Measurements from ENCODE around the gene MRPL48. TPM values are rescaled to one million over a fixed set of nuclear protein-coding genes. Genes with fewer than 3 reads are reported as not detected.

The MRPL48 gene
- total and polyA plus RNA-seq, 2 donors (not counting 1 experiment from before 2014, with no cell fraction given), result 19.1 to 28.3 TPM

DNA sequence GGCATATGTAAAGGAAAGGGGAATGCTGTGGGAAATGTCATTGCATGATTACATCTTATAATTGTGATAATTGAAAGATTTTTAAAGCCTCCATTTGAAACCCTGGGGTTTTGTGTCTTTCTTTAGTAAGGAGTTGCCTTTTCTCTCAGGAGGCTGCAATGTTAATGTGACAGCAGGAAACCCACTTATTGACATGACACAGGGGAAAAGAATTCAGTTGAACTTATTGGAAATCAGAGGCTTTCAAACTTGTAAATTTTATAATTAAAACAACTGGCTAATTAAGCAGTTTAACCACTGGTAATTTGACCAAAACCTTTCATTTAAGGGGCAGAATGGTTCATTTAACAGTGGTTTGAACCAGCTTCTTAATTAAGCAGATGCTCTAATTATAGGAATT, 31.2 kb downstream of the MRPL48 start:
- POLR2A ChIA-PET, result no interaction called here
- Histone ChIP-seq H3K4me2 (replicated peaks; ENCODE audit: low read depth, low read length, poor library complexity, severe bottlenecking) (no peak overlapping the region), H3K4me1 (ENCODE audit: control insufficient read depth in 2 of 2, insufficient read depth in 2 of 2, low read length in 2 of 2) (no peaks in the 10 kb centered on the region), H3K27me3 (replicated peaks in 1 of 4; ENCODE audit: control extremely low read depth in 1 of 4, control insufficient read depth in 3 of 4, insufficient read depth in 4 of 4, low read length in 3 of 4) (no peaks in the 10 kb centered on the region), H3K9ac (ENCODE audit: low read length) (no peak overlapping the region), H4K20me1 (ENCODE audit: control insufficient read depth, insufficient read depth, low read length, poor library complexity, severe bottlenecking) (no peaks in the 10 kb centered on the region), H3K27ac (ENCODE audit: low read length in 2 of 2) (no peak overlapping the region), H3K36me3 (replicated peaks in 1 of 2; ENCODE audit: control extremely low read depth in 1 of 2, control insufficient read depth in 1 of 2, extremely low read depth in 1 of 2, insufficient read depth in 2 of 2, low read length in 1 of 2) (peaks cover 0 to 3% of the 10 kb centered on the region in 2 experiments), H3K9me3 (ENCODE audit: control extremely low read depth in 1 of 3, control insufficient read depth in 2 of 3, insufficient read depth in 1 of 3, low read length in 2 of 3) (no peaks in the 10 kb centered on the region), H2AFZ (ENCODE audit: insufficient read depth, low read depth, low read length, poor library complexity, severe bottlenecking) (no peak overlapping the region), H3K4me3 (ENCODE audit: control extremely low read depth in 1 of 5, extremely low read depth in 1 of 5, insufficient read depth in 1 of 5, low read depth in 2 of 5, low read length in 4 of 5) (no peak overlapping the region), H3K79me2 (ENCODE audit: control insufficient read depth, insufficient read depth, low read length) (no peaks in the 10 kb centered on the region)
- intact Hi-C loops (cut with micrococcal nuclease), result no loop called here
- ATAC-seq (ENCODE audit: low read depth) (no peak), DNase-seq (no peak)
- CTCF ChIA-PET, result no interaction called here
- no peak overlapping the region for H3K27ac Mint-ChIP-seq
- H3K4me1 Mint-ChIP-seq, result no peaks in the 10 kb centered on the region
- no peaks in the 10 kb centered on the region for H3K9me3 Mint-ChIP-seq (ENCODE audit: insufficient read depth)
- H3K4me3 Mint-ChIP-seq, result no peak overlapping the region
- no peak for TF ChIP-seq EZH2 (IDR thresholded peaks at IDR 0.05; ENCODE audit: borderline replicate concordance, insufficient read depth, low read depth, low read length, poor library complexity, severe bottlenecking)
- TF ChIP-seq, protein P1, sequence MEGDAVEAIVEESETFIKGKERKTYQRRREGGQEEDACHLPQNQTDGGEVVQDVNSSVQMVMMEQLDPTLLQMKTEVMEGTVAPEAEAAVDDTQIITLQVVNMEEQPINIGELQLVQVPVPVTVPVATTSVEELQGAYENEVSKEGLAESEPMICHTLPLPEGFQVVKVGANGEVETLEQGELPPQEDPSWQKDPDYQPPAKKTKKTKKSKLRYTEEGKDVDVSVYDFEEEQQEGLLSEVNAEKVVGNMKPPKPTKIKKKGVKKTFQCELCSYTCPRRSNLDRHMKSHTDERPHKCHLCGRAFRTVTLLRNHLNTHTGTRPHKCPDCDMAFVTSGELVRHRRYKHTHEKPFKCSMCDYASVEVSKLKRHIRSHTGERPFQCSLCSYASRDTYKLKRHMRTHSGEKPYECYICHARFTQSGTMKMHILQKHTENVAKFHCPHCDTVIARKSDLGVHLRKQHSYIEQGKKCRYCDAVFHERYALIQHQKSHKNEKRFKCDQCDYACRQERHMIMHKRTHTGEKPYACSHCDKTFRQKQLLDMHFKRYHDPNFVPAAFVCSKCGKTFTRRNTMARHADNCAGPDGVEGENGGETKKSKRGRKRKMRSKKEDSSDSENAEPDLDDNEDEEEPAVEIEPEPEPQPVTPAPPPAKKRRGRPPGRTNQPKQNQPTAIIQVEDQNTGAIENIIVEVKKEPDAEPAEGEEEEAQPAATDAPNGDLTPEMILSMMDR (IDR thresholded peaks at IDR 0.05), result no peak
- no peaks in the 10 kb centered on the region for H3K27me3 Mint-ChIP-seq

DNA sequence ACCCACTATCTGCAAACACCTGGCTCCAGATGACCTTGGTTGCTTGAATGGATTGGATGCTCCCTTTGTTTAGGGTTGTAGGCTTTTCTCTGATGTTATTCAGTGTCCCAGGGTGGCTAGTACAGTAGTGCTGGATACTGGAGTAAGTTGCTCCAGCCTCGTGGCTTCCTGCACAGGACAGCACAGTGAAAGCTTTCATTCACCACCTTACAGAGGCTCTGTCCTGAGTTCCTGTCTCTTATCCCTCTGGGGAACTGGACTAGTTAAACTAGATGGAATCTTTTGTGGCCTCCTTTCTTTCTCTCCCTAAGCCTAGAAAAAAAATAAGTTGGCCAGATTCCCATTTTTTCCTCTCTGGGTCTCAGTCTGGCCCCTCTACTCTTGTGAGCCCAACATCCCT, 42.6 kb downstream of the MRPL48 start:
- ChIA-PET POLR2A (no interaction called here), CTCF (no interaction called here)
- H3K27me3 ChIP-seq (replicated peaks in 1 of 4; ENCODE audit: control extremely low read depth in 1 of 4, control insufficient read depth in 3 of 4, insufficient read depth in 4 of 4, low read length in 3 of 4), result no peaks in the 10 kb centered on the region
- no CpG with 5 or more reads among the region's 1 CpG for WGBS (ENCODE audit: insufficient coverage)
- no peak overlapping the region for H3K4me3 Mint-ChIP-seq
- no peaks in the 10 kb centered on the region for H3K9me3 Mint-ChIP-seq (ENCODE audit: insufficient read depth)
- H2AFZ ChIP-seq (ENCODE audit: insufficient read depth, low read depth, low read length, poor library complexity, severe bottlenecking), result no peak overlapping the region
- no peaks in the 10 kb centered on the region for H3K9me3 ChIP-seq (ENCODE audit: control extremely low read depth in 1 of 3, control insufficient read depth in 2 of 3, insufficient read depth in 1 of 3, low read length in 2 of 3)
- H3K9ac ChIP-seq (ENCODE audit: low read length), result no peak overlapping the region
- H3K27me3 Mint-ChIP-seq, result no peaks in the 10 kb centered on the region
- H3K4me1 Mint-ChIP-seq, result peaks cover 2% of the 10 kb centered on the region
- H3K79me2 ChIP-seq (ENCODE audit: control insufficient read depth, insufficient read depth, low read length), result no peaks in the 10 kb centered on the region
- H3K36me3 ChIP-seq (replicated peaks in 1 of 2; ENCODE audit: control extremely low read depth in 1 of 2, control insufficient read depth in 1 of 2, extremely low read depth in 1 of 2, insufficient read depth in 2 of 2, low read length in 1 of 2), result peaks cover 2 to 28% of the 10 kb centered on the region in 2 experiments
- H4K20me1 ChIP-seq (ENCODE audit: control insufficient read depth, insufficient read depth, low read length, poor library complexity, severe bottlenecking), result no peaks in the 10 kb centered on the region
- ATAC-seq (ENCODE audit: low read depth) (no peak), DNase-seq (no peak)
- intact Hi-C loops (cut with micrococcal nuclease), result no loop called here
- no peaks in the 10 kb centered on the region for H3K4me1 ChIP-seq (ENCODE audit: control insufficient read depth in 2 of 2, insufficient read depth in 2 of 2, low read length in 2 of 2)
- no peak overlapping the region for H3K4me3 ChIP-seq (ENCODE audit: control extremely low read depth in 1 of 5, extremely low read depth in 1 of 5, insufficient read depth in 1 of 5, low read depth in 2 of 5, low read length in 4 of 5)
- no peak overlapping the region for H3K27ac ChIP-seq (ENCODE audit: low read length in 2 of 2)
- H3K27ac Mint-ChIP-seq, result no peak overlapping the region
- H3K4me2 ChIP-seq (replicated peaks; ENCODE audit: low read depth, low read length, poor library complexity, severe bottlenecking), result no peak overlapping the region
- no peak for TF ChIP-seq EZH2 (IDR thresholded peaks at IDR 0.05; ENCODE audit: borderline replicate concordance, insufficient read depth, low read depth, low read length, poor library complexity, severe bottlenecking)
- TF ChIP-seq, protein P1 (IDR thresholded peaks at IDR 0.05), result no peak
